GM12801 (cell line): Measurements from ENCODE around the gene FAM114A1.

Source experiments
- CTCF ChIP-seq: IDR thresholded peaks from one replicate; pipeline ENCODE4 v1.5.1; 2011; ENCODE audit warnings: control low read depth; ENCODE audit not compliant: insufficient read length; ENCODE audit errors: extremely low read depth

Gene FAM114A1

GRCh38 chr4:38950734-38951133 is 83.1 kb downstream of the FAM114A1 start:
- TF ChIP-seq CTCF, result no peak

- no peak for TF ChIP-seq CTCF
These were observed 84.0 kb downstream of the FAM114A1 start for GRCh38 chr4:38951598-38951997.

- TF ChIP-seq CTCF, result no peak
These were observed 84.4 kb downstream of the FAM114A1 start for GRCh38 chr4:38952017-38952416.

GRCh38 chr4:38954727-38955126 is 87.1 kb downstream of the FAM114A1 start:
- TF ChIP-seq CTCF, result no peak

- no peak for TF ChIP-seq CTCF
These were observed 88.4 kb downstream of the FAM114A1 start for GRCh38 chr4:38955957-38956356.

- TF ChIP-seq CTCF, result no peak
These were observed 89.7 kb downstream of the FAM114A1 start for GRCh38 chr4:38957261-38957815.

GRCh38 chr4:38957893-38958292 is 90.3 kb downstream of the FAM114A1 start:
- TF ChIP-seq CTCF, result no peak
